NCI-H1436 treated with DMSO at 0.1 percent for 48 hours (cell line): Measurements from ENCODE around the gene SYCE3.
"Not testable (repeated sequence)": the region's sequence is repeated elsewhere in the genome, so short reads cannot be mapped to it uniquely, and the experiment has no call there.

Experiments used
- DNase-seq: peaks from one replicate; lab custom pipeline; 2025; lab: John Stamatoyannopoulos, UW

The SYCE3 gene

GRCh38 chr22:50520184-50520583 lies 42.5 kb downstream of the SYCE3 start:
- DNase-seq: not testable (repeated sequence)

DNA sequence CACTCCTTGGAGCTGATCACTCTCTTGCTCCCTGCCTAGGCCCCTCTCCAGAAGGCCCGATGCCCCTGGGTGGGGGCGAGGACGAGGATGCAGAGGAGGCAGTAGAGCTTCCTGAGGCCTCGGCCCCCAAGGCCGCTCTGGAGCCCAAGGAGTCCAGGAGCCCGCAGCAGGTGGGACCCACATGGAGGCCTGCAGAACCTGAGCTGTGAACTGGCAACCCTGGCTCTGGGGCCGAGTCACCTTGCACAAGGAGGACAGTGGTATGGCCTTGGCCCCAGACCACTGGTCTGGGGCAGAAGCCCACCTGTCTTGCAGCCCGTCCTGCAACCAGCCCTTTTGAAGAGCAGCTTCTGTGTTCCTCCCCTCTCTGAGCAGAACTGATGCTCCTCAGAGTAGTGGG lies 43.6 kb downstream of the SYCE3 start:
- DNase-seq: no peak

DNA sequence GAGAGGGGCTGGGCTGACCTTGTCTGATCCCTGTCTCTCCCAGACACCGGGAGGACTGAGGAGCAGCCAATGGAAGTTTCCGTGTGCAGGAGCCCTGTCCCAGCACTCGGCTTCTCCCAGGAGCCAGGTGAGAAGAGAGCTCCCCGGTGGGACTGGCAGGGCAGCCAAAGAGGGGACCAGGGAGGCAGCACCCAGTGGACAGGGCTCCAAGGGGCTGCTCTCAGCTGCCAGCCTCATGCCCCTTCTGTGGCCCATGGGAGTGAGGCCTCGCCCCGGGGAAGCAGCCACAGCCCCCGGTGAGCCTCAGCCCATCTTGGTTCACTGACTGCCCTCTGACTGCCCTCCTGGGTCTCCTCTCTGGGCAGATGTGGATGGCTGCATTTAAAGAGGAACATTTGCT lies 44.1 kb downstream of the SYCE3 start:
- no peak for DNase-seq

GRCh38 chr22:50517495-50518260 lies 45.0 kb downstream of the SYCE3 start:
- DNase-seq: no peak

- DNase-seq: no peak
These were observed 45.8 kb downstream of the SYCE3 start for GRCh38 chr22:50516891-50517290.

DNA sequence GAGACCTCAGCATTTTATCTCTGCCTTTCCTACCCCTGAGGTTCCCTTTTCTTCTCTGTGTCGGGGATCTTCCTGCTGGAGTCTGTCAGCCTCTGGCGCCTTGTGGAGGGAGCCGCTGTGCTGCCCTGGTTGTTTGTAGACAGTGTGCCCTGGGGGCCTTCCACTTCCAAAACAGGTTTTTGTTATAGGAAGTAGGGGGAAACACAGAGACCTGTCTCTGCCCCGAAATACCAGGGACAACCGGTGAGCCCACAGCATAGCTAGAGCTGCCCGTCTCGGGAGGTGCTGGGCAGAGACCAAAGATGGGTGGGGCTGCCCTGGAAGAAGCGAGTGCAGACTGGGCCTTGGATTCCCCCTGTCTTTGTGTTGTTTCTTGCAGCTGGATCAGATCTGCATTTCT lies 46.7 kb downstream of the SYCE3 start:
- DNase-seq: no peak

DNA sequence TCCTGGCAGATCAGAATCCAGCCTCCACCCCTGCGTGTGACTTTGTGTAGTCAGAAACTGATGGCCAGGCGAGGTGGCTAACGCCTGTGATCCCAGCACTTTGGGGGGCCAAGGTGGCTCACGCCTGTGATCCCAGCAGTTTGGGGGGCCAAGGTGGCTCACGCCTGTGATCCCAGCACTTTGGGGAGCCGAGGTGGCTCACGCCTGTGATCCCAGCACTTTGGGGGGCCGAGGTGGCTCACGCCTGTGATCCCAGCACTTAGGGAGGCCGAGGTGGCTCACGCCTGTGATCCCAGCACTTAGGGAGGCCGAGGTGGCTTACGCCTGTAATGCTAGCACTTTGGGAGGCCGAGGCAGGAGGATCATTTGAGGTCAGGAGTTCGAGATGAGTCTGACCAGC lies 49.5 kb downstream of the SYCE3 start:
- no peak for DNase-seq

DNA sequence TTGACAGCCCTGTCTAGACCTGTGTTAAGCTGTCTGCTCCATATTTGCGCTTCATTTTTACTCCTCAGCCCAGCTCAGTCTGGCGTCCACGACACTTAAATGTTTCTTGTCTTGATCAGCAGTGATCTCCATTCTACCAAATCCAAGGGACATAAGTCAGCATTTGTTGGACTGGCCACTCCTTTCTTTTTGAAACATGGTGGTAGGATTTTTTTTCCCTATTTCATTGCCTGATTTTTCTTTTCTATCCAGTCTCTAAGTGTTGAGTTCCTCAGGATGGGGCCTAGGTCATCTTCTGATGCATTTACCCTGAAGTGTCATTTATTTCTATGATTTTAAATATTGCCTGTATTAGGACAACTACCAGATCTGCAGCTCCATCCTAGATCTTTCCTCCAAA lies 53.8 kb downstream of the SYCE3 start:
- DNase-seq: no peak

- DNase-seq: peak; percentile 76
These were observed 54.5 kb downstream of the SYCE3 start, which contains the start of gene NCAPH2 for GRCh38 chr22:50507991-50508884. TSS of gene NCAPH2 (plus strand) at chr22:50508224. CDS start at chr22:50508338, 114 bp downstream.

GRCh38 chr22:50507421-50507990 lies 55.2 kb downstream of the SYCE3 start, which contains the start of gene LMF2:
TSS of gene LMF2 (minus strand) at chr22:50507702. CDS start at chr22:50507675, 27 bp downstream.
- no peak for DNase-seq

DNA sequence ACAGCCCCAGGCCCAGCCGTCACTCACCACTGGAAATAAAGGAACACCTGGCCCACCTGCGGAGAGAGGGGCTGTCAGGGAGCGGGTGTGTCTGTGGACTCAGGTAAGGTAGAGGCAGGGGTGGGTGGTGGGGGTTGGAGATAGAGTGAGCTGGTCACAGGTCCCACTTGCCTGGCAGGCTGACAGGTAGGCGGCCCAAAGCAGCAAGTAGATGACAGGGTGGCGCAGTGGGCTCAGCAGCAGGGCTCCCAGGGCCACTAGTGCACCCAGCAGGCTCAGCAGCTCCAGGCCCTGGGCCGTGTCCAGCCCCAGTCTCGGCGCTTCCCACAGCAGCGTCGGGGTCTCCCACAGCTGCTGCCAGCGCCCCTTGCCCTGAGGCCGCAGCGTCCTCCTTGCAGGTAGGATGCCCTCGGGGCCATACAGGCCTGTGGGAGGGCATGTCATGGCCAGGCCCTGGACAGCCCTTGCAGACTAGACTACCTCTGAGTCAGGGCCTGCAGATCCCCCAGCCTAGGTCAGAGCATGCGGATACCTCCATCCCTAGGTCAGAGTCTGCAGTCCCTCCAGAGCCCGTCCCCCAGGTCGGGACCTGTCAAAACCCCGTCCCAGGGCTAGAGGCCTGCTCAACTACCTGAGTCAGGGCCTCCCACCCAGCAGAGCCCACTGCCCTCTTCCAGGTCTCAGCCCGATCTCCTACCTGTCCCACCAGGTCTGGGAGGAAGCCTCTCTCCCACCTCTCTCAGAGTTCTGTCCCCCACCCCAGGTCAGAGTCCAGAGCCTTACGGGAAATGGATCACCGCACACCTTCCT lies 55.9 kb downstream of the SYCE3 start:
- no peak for DNase-seq

- no peak for DNase-seq
These were observed 56.7 kb downstream of the SYCE3 start for GRCh38 chr22:50505776-50506610.

- no peak for DNase-seq
These were observed 57.4 kb downstream of the SYCE3 start for GRCh38 chr22:50505276-50505775.

GRCh38 chr22:50504369-50505211 lies 58.1 kb downstream of the SYCE3 start:
- no peak for DNase-seq

GRCh38 chr22:50503475-50504145 lies 59.1 kb downstream of the SYCE3 start:
- DNase-seq: no peak

GRCh38 chr22:50502628-50503474 lies 59.9 kb downstream of the SYCE3 start:
- DNase-seq: no peak

GRCh38 chr22:50502096-50502495 lies 60.6 kb downstream of the SYCE3 start:
- DNase-seq: no peak
